GM19351 (cell line): ENCODE measurements around the gene ADRA2C.

Source experiments
- ATAC-seq: cut with Tn5 transposase; IDR thresholded peaks from one replicate; pipeline ENCODE4 v1.9.1; 2021; ENCODE audit warnings: mild to moderate bottlenecking, moderate library complexity; ENCODE audit not compliant: unreplicated experiment

Gene ADRA2C

DNA sequence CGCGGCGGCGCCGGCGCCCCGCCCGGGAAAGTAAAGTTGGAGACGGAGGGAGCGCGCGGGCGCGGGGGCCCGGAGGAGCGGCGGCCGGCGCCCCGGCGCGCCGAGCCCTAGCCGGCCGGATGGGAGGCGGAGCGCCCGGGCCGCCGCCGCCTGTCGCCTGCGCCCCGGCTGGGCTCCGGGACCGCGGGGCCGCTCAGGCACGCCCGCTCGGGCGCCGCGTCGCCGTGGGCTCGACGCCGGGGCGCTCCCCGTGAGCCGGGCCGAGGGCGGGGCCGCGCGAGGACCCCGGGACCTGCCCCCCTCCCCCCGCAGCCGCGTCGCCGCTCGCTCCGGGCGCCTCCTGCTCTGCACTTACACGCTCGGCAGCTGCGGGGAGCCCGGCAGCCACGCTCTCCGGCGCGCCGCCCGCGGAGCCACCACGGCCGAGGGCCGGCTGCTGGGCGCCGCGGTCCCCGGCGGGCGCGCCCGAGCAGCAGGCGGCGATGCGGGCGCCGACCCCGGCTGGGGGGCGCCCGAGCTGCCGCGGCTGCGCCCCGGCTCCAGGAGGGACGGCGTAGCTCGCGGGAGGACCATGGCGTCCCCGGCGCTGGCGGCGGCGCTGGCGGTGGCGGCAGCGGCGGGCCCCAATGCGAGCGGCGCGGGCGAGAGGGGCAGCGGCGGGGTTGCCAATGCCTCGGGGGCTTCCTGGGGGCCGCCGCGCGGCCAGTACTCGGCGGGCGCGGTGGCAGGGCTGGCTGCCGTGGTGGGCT is at the start of gene ADRA2C:
Gene ADRA2C, plus strand, starts transcription at position 350 of the 749 bp plus-strand sequence. Its CDS starts 222 bp downstream, at position 572.
- ATAC-seq: no peak

DNA sequence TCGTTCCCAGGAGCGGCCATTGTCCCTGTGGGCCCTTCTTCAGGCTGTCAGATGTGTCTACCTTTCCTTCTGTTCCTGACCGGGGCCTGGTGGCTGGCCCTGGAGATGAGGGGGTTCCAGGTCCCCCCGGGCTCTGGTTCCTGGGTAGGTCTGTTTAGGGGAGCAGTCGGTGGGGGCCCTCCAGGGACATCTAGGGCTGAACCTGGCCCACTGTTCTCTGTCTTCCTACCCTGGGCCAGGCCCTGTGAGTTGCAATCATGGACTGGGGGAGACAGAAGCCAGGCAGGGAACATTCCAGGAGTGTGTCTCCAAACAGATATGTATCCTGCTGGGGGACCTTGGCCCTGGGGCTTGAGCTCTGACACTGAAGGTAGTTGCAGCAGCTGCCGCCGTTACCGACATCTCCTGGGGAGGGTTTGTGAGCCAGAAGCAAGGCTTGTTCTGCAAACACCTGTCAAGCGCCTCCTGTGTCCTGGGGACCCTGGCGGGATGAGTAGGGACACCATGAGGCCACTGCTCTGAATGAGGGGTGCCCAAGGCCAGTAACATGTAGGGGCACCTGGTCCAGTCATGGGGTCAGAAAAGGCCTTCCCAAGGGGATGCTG is 49.5 kb upstream of the ADRA2C start:
- ATAC-seq: no peak

DNA sequence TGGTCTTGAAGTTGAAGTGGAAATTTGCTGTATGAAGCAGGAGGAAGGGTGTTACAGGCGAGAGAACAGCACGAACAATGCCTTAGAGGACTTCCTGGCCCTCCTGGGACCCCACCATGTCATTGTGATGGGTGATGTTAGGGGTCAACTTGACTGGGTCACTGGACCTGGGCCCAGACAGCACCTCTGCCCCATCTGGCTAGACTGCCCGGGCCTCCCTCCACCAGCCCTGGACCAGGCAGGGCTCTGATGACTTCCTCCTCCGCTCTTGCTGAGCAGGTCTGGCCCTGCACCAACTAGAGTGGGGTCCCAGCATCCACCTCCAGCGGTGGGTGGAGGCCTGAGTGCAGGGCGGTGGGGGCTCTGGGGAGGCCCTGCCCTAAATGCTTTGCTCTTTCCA is 48.9 kb upstream of the ADRA2C start:
- ATAC-seq: no peak

DNA sequence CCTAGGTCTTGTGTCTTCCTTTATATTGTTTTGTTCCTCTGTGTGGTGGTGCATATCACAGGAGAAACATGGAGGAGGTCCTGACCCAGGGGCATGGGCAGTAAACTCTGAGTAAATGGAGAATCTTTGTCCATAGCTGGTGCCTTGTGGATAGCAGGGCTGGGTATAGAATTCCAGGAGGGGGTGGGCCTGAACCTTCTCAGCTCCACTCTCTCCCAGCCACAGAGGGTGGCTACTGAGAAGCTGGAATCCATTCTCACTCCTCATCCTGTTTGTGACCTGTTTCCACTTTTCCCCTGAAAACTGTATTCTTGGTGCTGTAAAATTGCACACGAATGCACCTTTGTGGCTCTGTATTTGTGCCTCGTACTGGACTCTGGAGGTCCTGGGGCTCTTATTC is 47.7 kb upstream of the ADRA2C start:
- no peak for ATAC-seq

DNA sequence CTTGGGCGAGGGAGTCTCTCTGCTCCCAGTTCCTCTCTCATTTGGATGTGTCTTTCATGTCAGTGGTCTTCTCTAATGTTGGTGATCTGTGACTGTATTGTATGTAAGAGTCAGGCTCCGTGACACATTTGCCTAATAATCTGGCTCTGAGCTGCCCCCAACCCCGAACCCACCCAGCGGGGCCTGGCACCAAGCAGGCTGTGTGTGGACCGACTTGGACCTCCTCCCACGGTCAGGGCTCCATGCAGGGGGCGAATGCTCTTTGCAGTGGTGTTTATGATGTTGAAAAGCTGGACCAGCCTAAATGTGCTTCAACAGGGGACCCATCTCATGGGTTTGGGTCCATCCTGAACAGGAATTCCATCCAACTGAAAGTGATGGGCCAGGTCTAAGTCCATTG is 47.0 kb upstream of the ADRA2C start:
- ATAC-seq: no peak

DNA sequence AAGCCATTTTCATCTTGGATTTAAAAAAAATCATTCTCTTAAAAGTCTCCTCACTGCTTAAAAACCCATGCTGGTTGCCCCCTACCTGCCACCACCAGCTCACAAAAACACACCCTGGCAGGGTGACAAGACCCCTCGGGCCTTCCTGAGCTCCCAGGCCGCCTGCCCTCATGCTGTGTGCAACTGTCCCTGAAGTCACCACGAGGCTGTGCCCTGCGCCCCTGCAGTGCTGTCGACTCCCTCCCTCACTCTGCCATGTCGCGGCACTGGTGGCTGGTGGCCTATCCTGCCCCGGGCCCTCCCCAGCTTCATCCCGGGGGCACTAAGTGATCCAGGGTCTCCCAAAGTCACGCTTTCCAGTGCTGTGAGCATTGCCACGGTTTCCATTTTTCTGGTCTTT is 46.3 kb upstream of the ADRA2C start:
- ATAC-seq: no peak

DNA sequence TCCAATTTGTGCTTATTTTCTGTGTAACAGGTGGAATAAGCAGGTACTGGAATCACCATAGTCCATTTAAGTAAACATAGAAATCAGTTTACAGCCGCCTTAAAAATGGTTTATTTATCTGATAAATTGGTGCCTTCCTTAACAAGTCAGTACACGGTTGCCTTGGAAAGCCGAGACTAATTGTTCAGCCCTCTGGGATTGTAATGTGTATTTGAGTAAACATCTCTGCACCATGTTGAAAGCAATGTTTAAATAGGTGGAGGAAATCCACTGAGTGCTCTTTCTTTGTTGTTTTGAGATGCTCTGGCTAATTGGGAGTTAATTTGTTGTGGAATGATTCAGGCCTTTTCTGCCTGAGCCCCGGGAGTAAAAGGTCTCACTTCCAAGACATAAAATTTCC is 45.7 kb upstream of the ADRA2C start:
- ATAC-seq: no peak

DNA sequence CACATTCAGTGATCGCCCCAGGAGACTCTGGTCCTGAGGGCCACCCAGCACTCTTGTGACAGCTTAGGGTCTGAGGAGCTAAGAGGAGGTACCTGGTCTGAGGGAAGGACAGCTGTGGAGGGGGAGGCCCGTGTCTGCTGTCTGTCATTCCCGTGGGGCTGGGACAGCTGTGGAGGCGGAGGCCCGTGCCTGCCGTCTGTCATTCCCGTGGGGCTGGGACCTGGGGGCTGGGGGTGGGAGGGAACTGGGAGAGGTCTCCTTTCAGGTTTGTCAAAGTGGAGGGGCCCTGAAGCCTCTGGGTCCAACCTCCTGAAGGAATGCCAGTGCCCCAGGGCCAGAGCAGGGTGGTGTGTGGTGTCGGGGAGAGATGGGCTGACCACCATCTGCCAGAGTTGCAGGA is 45.0 kb upstream of the ADRA2C start:
- ATAC-seq: no peak

DNA sequence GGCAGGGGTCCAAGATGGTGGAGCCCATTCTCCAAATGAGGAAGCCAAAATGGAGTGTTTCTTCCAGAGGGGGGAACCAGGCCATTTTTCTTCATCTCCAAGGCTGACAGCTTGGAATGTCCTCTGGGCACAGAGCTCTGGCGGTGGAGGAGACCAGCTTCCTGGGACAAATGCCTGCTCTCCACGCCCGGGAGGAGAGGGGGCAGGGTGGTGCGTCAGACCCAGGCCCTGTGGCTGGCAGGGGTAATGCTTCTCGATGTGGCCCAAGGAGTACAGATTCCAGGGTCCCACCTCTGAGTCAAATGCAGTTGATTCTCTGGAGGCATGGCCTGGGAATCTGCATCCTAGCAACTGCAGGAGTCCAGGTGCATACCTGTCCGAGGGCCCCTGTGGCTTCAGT is 44.6 kb upstream of the ADRA2C start:
- no peak for ATAC-seq

DNA sequence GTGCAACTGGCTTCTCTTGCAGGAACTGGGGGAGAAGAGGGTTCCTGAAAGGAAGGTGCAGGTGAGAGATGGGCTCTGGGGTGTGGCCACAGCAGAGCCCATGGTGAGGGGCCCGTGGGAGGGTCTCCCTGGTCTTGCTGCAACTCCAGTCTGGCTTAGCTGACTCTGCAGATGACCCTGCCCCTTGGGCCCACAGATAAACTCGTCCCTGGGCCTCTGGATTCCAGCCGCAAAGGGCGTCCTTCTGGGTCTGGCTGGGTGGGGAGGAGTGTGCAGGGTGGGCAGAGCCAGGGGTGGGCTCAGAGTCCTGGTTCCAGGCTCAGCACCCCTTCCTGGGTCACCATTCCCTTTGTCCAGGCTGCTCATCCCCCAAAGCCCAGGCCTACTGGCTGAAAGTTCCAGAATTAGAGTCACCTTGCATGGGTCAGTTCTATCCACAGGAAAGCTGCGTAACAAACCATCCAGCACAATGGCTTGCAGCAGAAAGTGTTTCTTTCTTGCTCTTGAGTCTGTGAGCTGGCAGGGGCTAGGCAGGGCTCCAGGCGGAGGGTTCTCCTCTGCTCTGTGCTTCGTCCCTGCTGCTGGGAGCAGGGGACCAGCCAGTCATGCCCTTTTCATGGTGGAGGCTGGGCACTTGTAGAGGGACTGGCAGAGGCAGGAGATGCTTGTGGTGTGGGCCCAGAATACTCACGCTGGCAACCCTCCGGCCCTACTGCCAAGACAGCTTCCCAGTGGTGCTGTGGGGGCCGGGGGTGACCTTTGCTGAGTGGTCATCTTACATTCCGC is 43.5 kb upstream of the ADRA2C start:
- ATAC-seq: no peak

DNA sequence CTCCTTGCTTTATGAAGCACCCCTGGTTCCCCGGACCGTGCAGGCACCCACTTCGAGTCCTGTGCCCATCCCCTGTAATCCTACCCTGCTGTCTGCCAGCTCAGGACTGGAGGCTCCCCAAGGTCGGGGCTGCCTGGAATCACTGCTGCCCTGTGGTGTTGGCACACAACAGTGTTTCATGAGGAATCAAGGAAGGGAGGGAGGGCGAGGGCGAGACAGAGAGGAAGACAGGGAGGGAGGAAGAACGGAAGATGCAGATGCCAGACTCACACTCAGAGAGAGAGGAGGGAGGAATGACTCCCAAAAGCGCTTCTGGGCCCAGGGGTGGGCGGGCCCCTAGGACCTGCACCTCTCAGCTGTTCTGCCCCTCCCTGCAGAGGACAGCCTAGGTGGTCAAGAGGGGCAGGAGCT is 42.9 kb upstream of the ADRA2C start:
- ATAC-seq: no peak

DNA sequence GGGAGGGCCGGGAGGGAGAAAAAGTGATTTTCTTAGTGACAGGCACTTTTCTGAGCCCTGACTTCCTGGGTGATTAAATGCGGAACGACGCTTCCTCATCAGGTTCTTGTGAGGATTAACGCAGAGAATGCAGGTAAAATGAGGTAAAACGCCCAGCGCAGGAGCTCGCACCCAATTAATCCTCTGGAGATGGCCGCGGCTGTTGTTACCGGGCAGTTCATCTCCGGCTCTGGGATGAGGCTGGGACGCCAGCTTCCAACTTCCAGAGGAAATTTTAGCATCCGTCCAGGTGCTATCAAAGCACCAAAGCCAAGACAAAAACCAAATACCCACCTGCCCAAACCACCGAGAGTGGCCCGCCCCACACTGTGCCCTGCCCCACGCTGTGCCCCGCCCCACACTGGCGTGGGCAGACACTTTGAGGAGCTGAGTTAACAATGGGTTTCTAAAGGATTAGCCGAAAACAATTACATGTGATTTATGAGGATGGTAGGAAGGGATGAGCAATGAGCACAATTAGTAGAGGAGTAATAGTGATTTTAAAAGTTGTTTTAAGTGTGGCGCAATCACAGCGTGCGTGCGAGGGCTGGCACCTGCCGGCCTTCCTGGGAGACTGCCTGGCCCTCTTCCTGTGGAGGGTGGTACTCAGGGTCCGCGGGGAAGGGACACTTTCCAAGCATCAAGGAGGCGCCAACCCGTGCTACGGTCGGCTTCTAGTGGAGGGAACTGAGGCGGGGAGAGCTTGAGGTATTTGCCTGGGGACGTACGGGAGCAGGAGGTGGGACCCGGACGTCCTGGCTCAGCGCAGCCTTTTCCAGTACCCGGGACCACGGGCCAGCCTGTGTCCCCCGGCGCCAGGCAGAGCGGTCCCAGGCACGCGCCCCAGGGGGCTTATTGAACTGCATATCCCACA is 41.6 kb upstream of the ADRA2C start:
- ATAC-seq: no peak

DNA sequence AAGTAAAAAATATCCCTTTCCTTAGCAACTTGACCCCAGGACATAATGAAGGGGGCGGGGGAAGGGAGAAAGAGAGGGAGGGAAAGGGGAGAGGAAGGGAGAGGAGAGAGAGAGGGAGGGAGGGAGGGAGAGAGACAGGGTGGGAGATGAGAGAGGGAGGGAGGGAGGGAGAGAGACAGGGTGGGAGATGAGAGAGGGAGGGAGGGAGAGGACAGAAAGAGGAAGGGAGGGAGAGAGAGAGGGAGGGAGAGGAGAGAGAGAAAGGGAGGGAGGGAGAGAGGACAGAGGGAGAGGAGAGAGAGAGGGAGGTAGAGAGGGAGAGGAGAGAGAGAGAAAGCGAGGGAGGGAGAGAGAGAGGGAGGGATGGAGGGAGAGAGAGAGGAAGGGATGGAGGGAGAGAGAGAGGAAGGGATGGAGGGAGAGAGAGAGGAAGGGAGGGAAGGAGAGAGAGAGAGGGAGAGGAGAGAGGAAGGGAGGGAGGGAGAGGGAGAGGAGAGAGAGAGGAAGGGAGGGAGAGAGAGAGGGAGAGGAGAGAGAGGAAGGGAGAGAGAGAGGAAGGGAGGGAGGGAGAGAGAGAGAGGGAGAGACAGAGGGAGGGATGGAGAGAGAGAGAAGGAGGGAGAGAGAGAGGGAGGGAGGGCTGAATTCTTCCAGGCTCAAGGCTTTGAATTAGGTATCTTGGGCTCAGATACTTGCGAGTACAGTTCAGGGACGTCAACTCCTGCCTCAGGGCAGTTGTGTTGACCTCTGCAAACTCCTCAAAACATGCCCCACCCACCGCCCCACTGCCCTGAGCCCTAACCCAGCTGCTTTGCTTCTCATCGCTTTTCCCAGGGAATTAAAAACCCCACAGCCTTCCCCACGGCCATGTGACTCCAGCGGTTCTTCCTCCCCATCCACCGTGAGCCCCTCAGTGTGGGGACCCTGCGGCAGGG is 40.0 kb upstream of the ADRA2C start:
- no peak for ATAC-seq

DNA sequence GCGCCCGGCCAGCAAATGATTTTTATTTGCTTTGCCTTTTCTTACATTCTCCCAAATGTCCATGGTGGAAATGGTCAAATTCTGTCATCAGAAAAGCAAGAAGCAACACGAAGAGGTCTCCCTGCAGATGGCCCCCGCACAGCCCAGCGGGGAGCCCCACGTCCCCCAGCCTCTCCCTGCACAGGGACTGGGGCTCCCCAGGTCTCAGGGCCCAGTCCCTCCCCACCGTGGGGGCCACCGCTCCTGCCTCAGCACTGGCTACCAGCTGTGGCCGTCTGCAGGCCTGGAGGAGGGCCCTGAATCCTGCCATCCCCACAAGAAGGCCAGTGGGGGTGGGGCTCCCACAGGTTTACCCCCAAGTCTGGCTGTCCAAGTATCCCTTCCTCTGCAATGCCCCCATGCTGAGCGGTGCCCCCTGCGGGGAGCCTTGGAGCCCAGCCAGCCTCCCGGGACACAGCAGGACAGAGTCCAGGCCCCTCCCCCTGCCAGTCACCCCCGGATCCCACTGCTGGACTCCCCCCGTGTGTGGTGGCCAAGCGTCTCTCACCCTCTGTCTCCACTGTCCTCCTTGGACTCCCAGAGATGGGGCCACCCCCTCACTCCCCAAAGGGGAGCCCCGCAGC is 38.2 kb upstream of the ADRA2C start:
- ATAC-seq: no peak

DNA sequence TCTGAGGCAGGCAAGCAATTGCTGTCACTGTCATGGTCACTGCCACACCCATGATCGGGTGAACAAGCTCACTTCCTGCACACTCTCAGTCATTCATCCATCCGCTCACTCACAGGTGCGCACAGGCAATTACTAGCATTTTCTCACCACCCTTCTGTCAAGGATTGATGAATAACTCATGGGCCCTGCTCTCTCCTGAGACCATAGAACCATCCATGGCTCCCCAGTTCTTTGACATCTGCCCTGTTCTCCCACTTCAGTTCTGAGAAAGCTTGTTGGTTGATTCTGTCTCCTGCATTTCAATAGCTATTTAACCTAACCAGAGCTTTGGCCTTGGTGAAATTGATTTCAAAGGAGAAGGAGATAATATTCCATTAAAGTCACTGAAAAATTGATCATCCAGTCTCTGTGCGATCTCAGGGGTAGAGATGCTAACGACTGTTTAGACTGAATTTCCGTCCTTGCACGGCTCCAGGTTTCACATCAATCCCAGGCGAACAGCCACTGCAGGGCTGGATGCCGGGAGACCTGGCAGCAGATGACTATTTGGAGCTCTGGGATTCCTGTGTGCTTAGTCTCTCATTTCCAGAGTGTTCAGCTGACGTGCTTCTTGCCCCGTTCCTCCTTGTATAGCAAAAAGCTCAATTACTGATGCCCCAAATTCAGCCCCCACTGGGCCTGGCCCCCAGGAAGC is 36.9 kb upstream of the ADRA2C start:
- no peak for ATAC-seq

DNA sequence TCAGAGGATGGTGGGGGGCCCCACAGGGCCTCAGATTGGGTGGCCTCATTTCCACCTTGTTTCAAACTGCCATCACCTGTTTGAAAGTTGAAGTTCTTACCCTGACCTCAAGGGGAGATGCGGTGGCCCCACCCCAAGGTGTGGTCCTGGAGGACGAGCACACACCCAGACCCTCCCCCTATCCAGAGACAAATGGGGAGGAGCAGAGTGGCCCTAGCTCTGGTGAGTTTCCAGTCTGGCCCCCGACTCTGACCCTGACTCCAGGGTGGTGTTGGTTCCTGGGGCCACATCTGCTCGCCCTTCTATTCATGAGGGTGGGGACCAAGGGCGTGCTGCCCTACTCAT is 36.3 kb upstream of the ADRA2C start:
- no peak for ATAC-seq

DNA sequence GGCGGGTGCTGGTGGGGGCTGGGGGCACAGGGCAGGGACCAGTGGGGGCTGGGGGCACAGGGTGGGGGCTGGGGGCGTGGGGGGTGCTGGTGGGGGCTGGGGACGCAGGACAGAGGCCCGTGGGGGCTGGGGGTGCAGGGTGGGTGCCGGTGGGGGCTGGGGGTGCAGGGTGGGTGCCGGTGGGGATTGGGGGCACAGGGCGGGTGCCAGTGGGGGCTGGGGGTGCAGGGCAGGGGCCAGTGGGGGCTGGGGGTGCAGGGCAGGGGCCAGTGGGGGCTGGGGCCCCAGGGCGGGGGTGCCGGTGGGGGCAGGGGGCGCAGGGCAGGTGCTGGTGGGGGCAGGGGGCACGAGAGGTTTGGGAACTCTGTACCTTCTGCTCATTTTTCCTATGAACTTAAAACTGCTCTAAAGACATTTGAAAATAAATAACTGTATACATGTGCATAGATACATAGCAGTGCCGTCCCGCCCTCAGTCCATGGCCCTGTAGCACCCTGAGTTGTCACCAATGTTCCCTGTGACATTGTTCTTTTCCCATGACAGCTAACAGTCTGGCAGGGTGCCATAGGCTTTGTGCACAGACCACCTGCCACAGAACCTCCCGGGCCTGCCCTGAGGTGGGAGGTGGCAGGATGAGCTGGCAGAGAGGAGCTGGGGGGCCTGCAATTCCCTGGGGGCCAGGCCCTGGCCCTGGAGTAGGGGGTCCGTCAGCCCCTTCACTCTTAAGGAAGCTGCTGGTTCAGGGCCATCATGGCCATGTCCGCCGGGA is 35.6 kb upstream of the ADRA2C start:
- no peak for ATAC-seq
